Activated T-cell treated with anti-CD3 and anti-CD28 coated beads for 24 hours (primary cell): ENCODE results near the gene ROR2.
"Not testable (repeated sequence)": the region's sequence is repeated elsewhere in the genome, so short reads cannot be mapped to it uniquely, and the experiment has no call there.

Source experiments
- DNase-seq: peaks from one replicate; pipeline ENCODE4 v3.0.0-alpha.2; 2020; ENCODE audit warnings: low read depth

The ROR2 gene

DNA sequence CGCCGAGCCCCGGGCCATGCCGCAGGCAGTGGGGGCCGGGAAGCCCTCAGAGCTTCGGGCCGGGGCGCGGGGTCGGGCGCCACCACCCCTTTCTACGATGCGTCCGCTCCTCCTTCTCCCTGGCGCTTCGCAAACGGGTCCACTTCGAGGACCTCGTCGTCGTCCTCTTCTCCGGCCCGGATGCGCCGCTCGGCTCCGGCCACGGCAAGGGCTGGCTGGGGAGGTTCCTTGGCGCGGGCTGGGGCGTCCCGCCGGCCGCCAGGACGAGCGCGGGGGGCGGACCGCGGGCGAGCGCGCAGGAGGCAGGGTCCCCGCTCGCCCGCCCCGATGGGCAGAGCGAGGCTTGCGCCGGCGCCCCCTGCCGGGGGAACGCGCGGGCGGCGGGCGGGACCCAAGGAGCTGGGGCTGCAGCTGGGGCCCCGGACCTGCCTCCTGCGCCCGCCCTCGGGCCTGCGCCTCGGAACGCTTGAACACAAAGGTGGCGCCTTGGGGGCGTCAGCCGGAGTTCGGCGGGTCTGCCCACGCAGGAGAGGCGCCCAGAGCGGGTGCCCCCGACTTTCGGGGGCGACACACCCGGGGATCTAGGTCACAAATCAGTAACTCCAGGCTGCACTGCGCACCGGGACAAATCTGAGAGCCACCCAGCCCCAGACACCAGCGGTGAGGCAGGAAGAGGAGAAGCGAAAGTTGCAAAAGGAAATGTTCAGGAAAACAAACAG lies at the start of gene ROR2:
Gene ROR2 (minus strand): TSS at position 283 of the 719 bp plus-strand sequence.
- DNase-seq = peak; percentile 28

- DNase-seq = no peak
Observed at GRCh38 chr9:91995000-91995655, 45.1 kb upstream of the ROR2 start.

DNA sequence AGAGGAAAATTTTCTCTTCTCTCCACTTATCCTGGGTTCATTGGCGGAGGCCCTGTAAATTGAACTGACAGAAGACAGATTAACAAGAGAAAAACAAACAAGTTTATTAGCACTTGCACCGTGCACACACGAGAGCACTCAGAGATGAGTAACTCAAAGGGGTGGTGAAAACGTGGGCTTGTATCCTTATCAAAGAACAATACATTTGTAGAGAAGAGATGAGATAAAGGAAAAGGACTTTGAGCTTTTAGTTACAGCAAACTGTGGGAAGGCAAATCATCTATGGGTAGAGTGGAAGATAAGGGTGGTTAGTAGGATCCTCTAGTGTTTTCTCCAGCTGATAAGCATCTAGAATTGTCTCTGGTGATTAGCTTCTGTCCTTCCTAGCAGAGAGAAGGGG lies 44.4 kb upstream of the ROR2 start:
- no peak for DNase-seq

DNA sequence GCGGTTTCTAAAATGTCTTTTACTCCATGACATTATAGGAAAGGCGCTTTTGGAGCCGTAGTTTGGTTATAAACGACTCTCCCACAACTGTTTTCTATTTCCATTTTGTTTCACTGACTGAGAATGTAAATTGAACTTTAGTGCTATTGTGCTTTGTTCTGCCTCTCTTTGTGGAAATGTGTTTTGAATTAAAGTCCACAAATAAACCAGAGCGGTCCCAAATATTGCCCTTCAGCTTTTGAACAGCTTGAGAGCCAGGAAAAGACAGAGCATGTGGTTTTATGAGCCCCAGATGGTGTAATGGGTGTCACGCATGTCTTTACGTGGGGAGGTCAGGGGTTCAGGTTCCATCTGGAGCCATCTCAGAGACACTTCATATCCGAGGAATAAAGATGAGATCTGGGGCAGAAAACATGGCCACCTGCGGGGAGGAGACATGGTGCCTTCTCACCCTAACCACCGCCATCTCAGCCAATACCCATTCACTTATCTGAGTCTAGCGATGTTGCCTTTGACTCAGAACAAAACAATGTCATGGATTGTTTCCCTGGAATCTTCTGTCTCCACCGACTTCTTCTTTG lies 42.5 kb upstream of the ROR2 start:
- DNase-seq = no peak

GRCh38 chr9:91991721-91992341 lies 41.8 kb upstream of the ROR2 start:
- DNase-seq = no peak

- no peak for DNase-seq
Observed at GRCh38 chr9:91986248-91986647, 36.2 kb upstream of the ROR2 start.

- no peak for DNase-seq
Observed at GRCh38 chr9:91985692-91986091, 35.7 kb upstream of the ROR2 start.

DNA sequence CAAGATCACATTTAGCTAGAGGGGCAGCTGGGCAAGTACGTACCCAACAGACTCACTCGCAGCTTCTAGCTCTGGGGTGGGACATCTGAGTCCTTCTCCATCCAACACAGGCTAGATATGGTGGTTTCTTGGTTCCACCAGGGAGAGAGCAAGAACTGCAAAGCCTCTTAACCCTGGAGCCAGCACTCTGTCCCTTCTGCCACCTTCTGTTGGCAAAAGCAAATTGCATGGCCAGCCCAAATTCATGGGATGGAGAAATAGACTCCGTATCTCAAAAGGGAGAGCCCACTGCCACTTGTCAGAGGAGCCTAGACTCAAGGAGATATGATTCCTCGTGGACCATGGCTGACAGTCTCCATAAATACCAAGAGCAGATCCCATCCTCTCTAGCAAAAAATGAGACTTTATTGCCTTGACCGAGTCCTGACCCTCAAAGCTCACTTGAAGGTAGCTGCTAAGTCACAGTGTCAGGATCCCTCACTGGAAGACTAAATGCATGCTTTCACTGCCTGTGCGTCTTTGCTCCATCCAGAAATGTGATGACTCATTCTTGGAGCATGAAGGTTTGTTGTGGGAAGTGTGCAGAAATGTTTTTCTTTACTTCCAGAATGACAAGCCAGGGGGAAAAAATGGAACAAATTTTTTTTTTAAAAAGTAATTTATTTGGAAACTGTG lies 28.8 kb upstream of the ROR2 start:
- no peak for DNase-seq

GRCh38 chr9:91975254-91975653 lies 25.2 kb upstream of the ROR2 start:
- not testable (repeated sequence) for DNase-seq

DNA sequence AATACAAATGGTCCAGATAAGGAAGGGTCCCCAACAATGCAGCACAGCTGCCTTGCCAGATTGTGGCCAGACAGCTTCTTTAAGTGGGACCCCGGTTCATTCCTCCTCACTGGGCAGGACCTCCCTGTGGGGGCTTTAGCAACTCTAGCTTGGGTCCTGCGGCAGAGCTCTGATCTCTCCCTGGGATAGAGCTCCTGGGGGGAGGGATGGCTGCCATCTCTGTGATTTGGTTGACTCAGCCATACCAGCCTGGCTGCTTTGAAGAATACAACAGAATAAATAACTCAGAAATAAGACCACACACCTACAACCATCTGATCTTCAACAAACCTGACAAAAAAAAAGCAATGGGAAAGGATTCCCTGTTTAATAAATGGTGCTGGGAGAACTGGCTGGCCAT lies 22.7 kb upstream of the ROR2 start:
- no peak for DNase-seq

GRCh38 chr9:91972076-91972626 lies 22.1 kb upstream of the ROR2 start:
- DNase-seq = no peak

DNA sequence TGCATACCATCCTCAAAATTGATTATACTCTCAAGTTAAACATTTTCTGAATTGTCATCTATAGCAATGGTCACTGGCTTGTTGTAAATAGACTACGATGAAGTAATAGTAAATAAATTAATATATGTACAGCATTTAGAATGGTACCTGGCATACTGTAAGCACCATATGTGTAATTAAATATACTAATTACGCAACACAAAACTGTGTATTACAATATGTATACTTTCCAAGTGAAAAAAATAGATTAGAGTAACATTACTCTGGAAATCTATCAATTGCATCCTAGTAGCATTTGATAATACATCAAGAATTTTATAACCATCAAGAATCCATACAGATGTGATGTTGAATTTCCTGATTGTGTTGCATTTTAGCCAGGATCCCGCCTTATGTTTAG lies 17.2 kb upstream of the ROR2 start:
- no peak for DNase-seq

- DNase-seq = no peak
Observed at GRCh38 chr9:91966503-91966902, 16.5 kb upstream of the ROR2 start.

DNA sequence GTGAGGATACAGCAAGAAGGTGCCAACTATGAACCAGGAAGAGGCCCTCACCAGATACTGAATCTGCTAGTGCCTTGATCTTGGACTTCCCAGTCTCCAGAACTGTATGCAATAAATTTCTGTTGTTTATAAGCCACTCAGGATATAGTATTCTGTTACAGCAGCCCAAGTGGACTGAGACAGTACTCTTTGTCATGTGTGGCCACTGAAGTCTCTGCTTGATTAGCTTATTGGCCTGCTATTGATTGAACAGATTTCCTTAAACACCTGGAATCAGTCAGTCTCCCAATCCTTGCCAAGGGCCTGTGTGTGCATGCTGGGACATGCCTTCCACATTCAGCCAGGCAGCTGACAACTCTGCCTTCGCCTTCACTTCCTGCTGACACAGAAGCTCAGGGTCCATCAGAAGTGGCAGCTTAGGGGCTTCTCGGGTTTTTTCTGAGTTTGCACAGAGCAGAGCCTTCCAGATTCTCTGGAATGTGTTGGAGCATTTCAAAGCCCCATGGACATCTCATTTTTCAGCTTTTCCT lies 13.7 kb upstream of the ROR2 start:
- no peak for DNase-seq

DNA sequence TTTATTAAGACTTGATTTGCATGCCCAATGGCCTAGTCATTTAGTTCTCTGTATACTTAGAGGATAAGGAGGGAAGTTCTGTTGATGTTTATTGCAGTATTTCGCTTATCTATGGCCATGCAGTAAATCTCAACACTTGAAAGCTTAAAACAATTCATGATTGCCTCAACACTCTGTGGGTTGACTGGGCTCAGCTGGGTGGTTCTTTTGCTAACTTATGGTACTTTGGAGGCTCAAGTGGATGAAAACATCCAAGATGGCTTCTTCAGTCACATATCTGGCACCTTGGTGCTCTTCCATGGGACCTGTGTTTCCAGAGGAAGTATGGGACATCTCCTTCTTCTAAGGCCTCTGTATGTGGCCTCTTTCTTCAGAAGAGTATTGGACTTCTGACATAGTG lies 10.3 kb upstream of the ROR2 start:
- DNase-seq = no peak

- DNase-seq = no peak
Observed at GRCh38 chr9:91958174-91958573, 8.1 kb upstream of the ROR2 start.

GRCh38 chr9:91954841-91955471 lies 4.9 kb upstream of the ROR2 start:
- no peak for DNase-seq

DNA sequence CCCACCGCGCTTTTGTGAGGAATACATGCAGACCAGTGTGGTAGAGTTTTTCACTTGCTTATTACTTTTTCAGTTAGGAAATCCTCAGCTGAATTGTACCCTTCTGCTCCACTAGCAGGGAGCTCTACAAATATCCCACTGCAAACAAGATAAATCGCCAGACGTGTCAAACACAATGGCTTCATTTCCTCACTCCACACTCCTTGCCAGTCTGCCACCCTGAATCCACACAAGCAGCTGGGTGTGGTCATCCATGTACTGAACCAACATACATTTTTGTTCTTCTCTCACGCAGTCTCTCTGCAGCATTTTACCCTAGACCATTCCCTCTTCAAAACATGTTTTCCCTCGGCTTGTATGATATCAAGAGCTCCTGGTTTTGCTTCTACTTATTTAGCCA lies 3.7 kb upstream of the ROR2 start:
- DNase-seq = no peak

DNA sequence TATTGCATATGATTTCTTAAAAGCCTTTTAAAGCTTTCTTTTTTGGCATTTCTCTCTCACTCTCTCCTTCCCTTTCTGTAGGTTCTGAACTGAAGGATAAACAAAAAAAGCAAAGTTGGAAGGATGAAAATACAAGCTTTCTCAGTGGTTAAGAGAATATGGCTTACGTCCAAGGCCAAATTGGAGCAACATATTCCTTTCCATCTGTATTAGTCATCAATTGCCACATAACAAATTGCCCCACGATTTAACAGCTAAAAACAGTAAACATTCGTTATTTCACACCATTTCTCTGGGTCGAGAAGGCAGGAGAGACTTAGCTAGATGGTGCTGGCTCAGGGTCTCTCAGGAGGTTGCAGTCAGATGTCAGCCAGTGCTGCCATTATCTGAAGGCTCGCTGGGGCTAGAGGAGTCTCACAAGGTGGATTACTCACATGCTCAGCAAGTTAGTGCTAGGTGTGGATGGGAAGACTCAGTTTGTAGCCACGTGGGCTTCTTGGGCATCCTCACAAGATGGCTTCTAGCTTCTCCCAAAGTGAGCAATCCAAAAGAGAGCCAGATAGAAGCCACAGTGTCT lies 2.0 kb upstream of the ROR2 start:
- DNase-seq = no peak

- DNase-seq = no peak
Observed at GRCh38 chr9:91949392-91949945, 559 bp downstream of the ROR2 start.
